Coronary artery (tissue), 2 donors: ENCODE results near the gene SPRR3.
"Not testable (repeated sequence)": the region's sequence is repeated elsewhere in the genome, so short reads cannot be mapped to it uniquely, and the experiment has no call there.

Experiments
- DNase-seq: peaks from one replicate; pipeline ENCODE4 v3.0.0-alpha.2; 2017; ENCODE audit warnings: low spot score
- H3K27ac ChIP-seq, 2 donors: fragments of 200-600 bp; sonication (generic); one replicate each; pipeline ENCODE4 v1.5.1; 2016 to 2019
- H3K4me3 ChIP-seq: fragments of 200-600 bp; sonication (generic); 2 replicates; pipeline ENCODE4 v1.5.1; 2016; ENCODE audit warnings: mild to moderate bottlenecking, moderate library complexity
- TF ChIP-seq, protein P1 (sequence below): fragments of 200-600 bp; sonication (generic); IDR thresholded peaks from one replicate; pipeline ENCODE4 v1.5.1; 2019; ENCODE audit warnings: antibody characterized with exemption

SPRR3 gene

DNA sequence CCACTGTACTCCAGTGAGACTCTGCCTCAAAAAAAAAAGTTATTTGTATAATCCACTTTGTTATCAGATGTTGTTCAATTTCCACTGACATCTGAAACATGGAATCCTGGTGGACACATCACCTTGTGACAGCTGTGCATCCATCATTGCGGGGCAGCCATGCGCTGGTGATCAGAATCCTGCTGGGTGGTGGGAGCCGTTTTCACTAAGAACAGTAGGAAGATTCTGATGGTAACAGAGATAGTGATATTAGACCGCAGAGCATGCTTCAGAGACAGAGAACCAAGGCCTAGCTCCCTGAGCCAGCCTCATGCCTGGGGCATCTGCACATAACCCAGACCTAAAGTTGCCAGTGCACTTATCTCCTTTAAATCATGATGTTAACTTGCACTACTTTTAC lies 3.1 kb upstream of the SPRR3 start:
- TF ChIP-seq, protein P1, sequence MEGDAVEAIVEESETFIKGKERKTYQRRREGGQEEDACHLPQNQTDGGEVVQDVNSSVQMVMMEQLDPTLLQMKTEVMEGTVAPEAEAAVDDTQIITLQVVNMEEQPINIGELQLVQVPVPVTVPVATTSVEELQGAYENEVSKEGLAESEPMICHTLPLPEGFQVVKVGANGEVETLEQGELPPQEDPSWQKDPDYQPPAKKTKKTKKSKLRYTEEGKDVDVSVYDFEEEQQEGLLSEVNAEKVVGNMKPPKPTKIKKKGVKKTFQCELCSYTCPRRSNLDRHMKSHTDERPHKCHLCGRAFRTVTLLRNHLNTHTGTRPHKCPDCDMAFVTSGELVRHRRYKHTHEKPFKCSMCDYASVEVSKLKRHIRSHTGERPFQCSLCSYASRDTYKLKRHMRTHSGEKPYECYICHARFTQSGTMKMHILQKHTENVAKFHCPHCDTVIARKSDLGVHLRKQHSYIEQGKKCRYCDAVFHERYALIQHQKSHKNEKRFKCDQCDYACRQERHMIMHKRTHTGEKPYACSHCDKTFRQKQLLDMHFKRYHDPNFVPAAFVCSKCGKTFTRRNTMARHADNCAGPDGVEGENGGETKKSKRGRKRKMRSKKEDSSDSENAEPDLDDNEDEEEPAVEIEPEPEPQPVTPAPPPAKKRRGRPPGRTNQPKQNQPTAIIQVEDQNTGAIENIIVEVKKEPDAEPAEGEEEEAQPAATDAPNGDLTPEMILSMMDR: no peak
- Histone ChIP-seq H3K27ac (no peak overlapping the region), H3K4me3 (no peak overlapping the region)
- DNase-seq: no peak

DNA sequence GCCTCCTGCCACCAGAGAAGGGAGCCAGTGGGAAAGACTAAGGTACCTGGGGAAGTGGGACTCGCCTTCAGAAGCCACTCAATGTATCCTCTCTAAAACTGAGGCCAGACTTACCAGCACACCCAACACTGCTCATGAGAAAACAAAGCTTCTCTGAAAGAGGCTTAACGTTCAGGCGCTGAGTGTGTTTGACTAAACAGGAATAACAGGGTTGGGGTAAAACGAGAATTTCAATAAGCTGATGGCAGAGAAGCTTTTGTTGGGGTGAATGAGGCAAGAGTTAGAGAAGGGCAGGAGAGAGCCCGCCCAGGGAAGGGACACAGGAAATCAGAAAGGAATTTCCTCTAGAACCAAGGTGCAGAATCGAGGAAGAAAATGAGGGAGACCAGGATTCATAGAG lies 1.7 kb upstream of the SPRR3 start:
- H3K4me3 ChIP-seq: no peak overlapping the region
- no peak for DNase-seq

DNA sequence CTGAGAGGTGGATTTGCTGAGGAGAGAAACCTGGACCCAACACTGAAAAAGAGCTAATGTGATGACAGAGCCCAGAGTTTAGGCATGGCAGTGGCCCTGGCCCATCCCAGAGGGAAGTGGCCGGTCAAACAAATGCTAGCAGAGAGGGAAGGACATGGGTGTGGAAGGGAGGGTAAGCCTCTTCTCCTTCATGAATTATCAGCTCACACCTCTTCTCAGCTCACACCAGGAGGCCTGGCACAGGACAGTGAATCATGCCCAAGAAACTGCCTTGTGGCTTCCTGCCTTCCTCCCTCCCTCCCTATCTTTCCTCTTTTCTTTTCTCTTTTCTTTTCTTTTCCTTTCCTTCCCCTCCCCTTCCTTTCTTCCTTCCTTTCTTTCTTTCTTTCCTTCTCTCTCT lies 1.3 kb upstream of the SPRR3 start:
- no peak for DNase-seq
- Histone ChIP-seq H3K4me3 (no peak overlapping the region), H3K27ac (no peak overlapping the region)
- TF ChIP-seq, protein P1: no peak

More for the DNA sequence above, 1.7 kb upstream of the SPRR3 start:
- TF ChIP-seq, protein P1: no peak
- no peak overlapping the region for H3K27ac ChIP-seq

DNA sequence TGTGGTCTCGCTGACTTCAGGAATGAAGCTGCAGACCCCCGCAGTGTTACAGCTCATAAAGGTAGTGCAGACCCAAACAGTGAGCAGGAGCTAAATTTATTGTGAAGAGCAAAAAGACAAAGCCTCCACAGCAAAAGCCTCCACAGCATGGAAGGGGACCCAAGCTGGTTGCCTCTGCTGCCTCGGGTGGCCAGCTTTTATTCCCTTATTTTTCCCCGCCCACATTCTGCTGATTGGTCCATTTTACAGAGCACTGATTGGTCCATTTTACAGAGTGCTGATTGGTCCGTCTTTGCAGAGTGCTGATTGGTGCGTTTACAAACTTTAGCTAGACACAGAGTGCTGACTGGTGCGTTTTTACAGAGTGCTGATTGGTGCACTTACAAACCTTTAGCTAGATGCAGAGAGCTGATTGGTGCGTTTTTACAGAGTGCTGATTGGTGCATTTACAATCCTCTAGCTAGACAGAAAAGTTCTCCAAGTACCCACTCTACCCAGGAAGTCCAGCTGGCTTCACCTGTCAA lies 9.7 kb downstream of the SPRR3 start:
- not testable (repeated sequence) for H3K27ac ChIP-seq, DNase-seq, H3K4me3 ChIP-seq

DNA sequence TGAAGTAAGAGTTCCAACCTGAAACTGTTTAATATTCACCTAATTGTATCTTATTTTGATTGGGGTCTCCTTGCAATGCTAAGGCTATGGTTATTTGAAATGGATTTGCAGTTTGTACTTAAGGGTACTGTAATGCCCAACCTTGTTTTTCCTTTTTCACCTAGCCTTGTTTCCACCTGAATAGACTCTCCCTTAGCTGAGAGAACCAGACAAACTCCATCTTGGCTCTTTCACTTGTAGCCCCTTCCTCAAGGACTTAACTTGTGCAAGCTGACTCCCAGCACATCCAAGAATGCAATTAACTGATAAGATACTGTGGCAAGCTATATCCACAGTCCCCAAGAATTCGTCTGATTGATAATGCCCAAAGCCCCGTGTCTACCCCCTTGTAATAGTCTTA lies 20.3 kb downstream of the SPRR3 start:
- not testable (repeated sequence) for H3K27ac ChIP-seq, H3K4me3 ChIP-seq, DNase-seq

DNA sequence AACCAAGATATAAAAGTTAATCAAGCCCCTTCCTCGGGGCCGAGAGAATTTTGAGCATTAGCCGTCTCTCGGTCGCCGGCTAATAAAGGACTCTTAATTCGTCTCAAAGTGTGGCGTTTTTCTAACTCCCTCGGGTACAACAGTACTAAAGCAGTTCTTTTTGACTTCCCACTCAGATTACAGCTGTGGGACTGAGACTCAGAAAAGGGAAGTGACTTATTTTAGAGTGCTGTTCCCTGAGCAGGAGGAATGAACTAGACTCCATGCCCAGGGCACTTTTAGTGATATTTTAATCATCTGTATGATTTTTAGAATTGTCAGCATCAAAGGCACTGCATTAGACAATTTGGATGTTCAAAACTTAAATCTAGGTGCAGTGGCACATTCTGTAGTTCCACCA lies 20.8 kb downstream of the SPRR3 start:
- DNase-seq, H3K4me3 ChIP-seq, H3K27ac ChIP-seq: not testable (repeated sequence)

DNA sequence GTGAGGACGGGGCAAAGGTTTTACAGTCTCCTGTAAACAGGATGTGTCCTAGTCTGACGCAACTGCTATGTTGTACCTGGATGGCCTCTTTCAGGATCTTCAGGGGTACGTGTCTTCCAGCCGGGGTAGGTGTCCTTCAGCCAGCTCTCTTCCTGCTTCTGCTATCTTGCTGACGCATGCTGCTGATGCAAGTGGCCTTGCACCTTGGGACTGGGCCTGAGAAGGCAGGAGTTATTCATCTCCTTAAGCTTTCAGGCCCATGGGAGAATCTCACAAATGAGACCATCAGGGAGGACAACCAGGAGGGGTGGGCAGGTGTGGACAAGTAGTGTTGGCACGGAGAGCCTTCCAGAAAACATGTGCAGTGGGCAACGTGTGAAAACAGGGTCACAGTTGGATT lies 21.6 kb downstream of the SPRR3 start:
- TF ChIP-seq, protein P1: no peak
- no peak overlapping the region for H3K27ac ChIP-seq
- no peak for DNase-seq
- H3K4me3 ChIP-seq: no peak overlapping the region

DNA sequence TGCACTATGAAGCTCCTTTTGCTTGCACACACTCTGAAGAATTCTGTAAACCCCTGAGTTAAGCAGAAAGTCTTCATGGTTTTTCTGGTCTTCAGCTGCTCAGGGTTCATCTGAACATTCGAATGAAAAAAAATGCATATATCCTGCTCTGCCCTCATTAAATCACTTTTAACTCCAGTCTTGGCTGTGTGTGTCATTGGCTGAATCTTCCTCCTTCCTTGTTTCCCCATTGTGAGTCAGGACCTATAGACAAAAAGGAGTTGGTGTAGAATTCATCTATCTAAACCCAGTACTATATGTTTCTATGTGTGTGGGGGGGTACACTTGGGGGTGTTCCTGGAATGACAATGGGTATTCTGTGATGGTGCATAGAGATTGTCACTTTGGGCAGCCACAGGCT lies 22.9 kb downstream of the SPRR3 start:
- Histone ChIP-seq H3K27ac (no peak overlapping the region), H3K4me3 (no peak overlapping the region)
- DNase-seq: no peak
- TF ChIP-seq, protein P1: no peak

DNA sequence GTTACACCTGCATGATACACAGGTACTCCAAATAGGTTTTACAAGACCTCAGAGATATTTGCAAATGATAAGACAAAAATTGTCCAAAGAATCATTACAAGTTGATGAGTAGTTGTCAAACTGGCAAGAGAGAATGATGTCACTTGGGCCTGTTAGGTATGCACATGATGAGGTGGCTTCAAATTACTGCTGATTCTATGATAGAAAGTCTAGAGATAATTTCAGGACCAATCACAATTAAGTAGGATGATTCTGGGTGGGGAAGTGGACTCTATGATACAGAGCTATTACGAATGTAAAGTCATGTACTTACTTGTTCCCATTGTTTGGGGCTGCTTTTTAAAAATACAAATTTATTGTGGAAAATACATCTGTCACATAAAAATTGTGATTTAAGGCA lies 24.2 kb downstream of the SPRR3 start:
- no peak for DNase-seq
- TF ChIP-seq, protein P1: no peak
- H3K27ac ChIP-seq: no peak overlapping the region
- H3K4me3 ChIP-seq: no peak overlapping the region
